Measurements from ENCODE around the gene NQO2.
"Not testable (repeated sequence)": the region's sequence is repeated elsewhere in the genome, so short reads cannot be mapped to it uniquely, and the experiment has no call there.

Gene NQO2

GRCh38 chr6:2990248-2990931 is 9.3 kb upstream of the NQO2 start:
- DNase-seq: no peak

GRCh38 chr6:2990932-2991506 is 8.7 kb upstream of the NQO2 start:
- DNase-seq: no peak

GRCh38 chr6:2992330-2992979 is 7.2 kb upstream of the NQO2 start:
- DNase-seq: no peak

- no peak for DNase-seq
These were observed 5.9 kb upstream of the NQO2 start for GRCh38 chr6:2993755-2994317.

DNA sequence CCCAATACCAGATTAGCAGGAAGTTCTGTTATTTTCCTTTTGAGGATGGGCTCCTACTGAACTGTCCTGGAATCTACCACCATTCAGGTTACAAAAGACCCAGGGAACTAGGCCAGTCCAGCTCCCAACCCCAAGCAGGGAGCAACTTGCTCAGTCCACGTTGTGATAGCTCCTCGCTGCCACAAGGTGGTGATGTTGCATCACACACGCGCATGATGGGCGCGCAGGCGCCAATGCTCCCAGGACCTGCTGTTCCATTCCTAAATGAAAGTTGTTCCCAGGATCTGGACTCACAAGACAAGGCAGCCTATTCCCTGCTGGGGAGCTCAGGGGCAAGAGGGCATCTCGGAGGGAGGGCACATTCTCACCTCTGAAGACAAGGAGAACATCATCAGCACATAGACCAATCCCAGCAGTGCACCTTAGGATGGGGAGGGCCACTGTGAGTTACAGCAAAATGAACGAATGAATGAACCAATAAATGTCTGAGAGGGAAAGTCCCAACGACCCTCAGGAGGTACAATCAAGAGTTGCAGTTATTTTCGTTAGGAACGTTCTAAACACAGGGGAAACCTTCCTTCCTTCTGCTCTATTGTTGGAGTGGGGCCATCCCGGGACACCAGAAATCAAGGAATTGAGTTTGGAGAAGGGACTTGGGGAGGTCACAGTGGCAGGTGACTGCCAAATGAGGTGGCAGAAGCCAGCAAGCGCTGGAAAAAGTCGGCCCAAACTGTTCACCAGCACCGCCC is 1.3 kb upstream of the NQO2 start:
- peak; percentile 54 for DNase-seq

DNA sequence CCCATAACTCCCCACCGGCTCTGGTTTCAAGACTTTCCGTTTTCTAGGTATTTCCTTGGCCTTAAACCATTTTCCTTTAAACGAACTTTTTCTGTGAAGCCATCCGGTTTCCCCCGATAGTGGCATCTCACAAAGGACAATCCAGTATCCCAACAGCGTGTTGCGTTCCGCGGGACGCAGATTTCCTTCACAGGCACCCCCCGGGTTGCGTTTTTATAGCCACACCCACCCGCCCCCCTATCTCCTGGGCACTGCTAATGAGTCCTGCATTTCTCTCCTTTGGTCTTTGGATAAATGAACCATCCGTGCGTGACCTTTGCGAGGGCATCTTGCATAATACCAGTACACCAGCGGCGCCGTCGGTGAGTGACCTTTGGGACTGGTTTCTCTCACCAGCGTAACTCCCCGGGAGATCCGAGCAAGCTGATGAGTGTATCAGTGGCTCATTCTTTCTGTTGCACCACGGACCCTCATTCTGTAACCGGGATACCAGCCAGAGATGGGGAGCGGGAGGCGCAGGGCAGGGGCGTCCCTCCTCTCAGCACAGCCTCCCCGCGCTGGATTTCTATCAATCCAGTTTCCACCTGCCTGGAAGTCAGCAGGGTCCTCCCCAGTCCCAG is 586 bp upstream of the NQO2 start:
- DNase-seq: peak; percentile 66

GRCh38 chr6:3001146-3001772 is 1.6 kb downstream of the NQO2 start:
- DNase-seq: no peak

DNA sequence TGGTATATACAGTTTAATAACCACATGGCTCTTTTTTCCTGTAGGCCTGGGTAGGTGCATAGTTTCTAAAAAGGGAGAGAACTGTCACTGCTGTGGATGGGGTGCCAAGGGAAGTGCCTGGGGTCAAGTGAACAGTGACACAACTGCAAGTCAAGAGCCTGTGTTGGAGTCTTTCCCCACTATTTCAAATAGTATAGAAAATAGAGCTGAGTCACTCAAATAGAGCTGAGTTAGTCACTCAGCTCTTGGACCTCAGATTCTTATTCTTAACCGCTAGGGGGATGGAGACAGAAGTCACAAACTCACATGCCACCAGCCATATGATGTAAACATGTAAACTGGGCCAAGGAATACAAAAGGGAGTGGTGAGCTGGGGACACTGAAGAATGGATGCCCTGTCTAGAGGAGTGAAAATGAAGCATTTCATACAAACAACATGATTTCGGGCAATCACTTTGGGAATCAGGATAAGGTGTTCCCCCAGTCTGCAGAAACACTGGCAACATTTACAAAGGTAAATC is 2.1 kb downstream of the NQO2 start:
- DNase-seq: peak; percentile 47

- DNase-seq: not testable (repeated sequence)
These were observed 3.5 kb downstream of the NQO2 start for GRCh38 chr6:3003226-3003625.

DNA sequence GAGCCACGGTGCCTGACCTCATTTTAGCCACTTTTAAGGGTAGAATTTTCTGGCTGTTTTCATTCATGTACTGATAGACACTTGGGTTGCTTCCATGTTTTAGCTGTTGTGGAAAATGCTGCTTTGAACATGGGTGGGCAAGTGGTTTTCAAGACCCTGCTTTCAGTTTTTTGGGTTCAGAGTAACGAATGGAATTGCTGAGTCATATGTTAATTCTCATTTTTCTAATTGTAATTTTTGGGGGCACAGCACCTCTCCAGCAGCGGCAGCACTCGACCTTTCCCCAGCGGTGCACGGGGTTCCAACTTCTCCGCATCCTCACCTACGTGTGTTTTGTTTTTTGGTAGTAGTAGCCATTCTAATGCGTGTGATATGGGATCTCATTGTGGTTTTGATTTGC is 5.4 kb downstream of the NQO2 start:
- DNase-seq: no peak

- DNase-seq: no peak
These were observed 6.2 kb downstream of the NQO2 start for GRCh38 chr6:3005874-3006273.

GRCh38 chr6:3006476-3006875 is 6.8 kb downstream of the NQO2 start:
- DNase-seq: no peak

- DNase-seq: no peak
These were observed 7.9 kb downstream of the NQO2 start for GRCh38 chr6:3007571-3007970.

GRCh38 chr6:3008712-3009265 is 9.1 kb downstream of the NQO2 start:
- not testable (repeated sequence) for DNase-seq

GRCh38 chr6:3009930-3010329 is 10.2 kb downstream of the NQO2 start:
- DNase-seq: no peak

DNA sequence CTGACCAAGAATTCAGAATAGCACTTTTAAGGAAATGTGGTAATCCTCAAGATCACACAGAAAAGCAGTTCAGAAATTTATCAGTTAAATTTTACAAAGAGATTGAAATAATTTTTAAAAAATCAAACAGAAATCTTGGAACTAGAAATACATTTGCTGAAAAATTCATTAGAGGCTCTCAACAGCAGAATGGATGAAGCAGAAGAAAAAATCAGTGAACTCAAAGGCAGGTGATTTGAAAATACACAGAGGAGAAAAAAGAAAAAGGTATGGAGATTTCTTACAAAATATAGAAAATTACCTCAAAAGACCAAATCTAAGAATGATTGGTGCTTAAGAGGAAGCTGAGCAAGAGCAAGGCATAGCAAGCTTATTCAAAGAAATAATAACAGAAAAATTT is 11.5 kb downstream of the NQO2 start:
- DNase-seq: no peak

DNA sequence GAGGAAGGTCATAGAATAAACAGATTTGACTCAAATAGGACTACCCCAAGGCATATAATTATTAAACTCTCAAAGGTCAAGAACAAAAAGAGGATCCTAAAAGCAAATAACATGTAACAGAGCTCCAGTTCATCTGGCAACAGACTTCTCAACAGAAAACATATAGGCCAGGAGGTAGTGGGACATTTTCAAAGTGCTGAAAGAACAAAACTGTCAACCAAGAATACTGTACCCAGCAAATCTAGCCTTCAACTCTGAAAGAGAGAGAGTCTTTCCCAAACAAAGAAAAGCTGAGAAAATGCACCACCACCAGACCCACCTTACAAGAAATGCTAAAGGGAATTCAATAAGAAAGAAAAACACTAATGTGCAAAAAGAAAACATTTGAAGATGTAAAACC is 11.9 kb downstream of the NQO2 start:
- no peak for DNase-seq

DNA sequence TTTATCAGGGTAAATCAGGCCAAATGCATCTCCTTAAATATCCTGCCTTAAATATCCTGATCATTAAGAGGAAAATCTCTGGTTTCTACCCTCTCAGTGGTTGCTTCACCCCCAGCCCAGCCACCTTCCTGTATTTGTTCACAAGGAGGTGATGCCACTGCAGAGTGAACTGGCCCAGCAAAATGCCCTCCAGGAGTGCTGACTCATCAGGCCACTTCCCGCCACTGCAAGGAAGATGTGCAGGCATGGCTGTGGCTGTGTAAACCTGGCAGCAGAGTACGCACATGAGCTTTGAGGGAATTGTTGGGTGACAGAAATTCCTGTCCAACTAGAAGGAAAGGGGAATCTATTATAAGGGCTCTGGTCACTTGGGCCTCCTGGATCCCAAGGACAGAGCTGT is 13.8 kb downstream of the NQO2 start:
- peak; percentile 65 for DNase-seq

DNA sequence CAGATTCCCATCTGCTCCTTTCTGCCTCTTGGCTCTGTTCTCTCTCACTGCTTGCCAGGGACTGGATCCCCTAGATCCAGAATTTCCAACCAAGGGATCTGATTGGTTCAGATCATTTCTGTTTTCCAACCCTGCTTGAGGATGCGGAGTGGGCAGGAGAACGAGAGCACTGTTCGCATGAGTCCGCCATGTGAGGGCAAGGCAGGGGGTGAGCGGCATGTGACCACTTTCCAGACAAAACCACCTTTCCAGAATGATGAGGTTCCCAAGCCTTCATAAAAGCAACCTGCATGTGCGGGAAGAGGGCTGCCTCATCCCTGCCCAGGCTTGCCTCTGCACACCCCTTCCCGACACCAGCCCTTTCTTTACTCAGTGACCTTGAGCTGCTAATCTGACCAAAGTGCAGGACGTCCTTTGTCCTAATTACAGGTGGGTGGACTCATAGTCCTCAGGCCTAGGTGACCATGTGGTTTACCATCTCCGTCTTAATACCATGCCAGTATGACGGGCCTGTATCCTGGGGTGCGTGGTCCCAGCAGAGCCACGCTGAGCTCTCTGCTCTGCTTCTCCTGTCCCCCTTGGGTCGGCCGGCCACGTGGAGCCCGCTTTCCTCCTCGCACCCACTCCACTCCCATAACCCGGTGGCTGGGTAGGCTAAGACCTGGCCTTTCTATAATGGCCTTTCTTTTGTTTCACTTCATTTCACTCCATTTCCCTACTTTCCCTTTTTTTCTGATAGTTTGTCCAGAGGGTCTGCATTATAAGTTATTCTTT is 14.4 kb downstream of the NQO2 start:
- DNase-seq: no peak

GRCh38 chr6:3014675-3015066 is 15.0 kb downstream of the NQO2 start:
- DNase-seq: no peak

- DNase-seq: no peak
These were observed 15.4 kb downstream of the NQO2 start for GRCh38 chr6:3015144-3015543.

All from CD4-positive, alpha-beta T cell treated with Interleukin-15 for 1 hour (primary cell).